A549 (cell line): ENCODE results near the gene RGS17. TPM values are rescaled to one million over a fixed set of nuclear protein-coding genes. Genes with fewer than 3 reads are reported as not detected.

Experiments
- ATAC-seq, 2 experiments: fragments of 200-7000 bp in 1 of 2; fragments of >200 bp in 1 of 2; cut with Nextera tagmentation in 1 of 2; cut with Tn5 transposase in 1 of 2; 3 replicates each; pipeline versions ENCODE4 v1.8.0 to v1.9.1; 2018 to 2020; ENCODE audit warnings: mild to moderate bottlenecking in 1 of 2, moderate library complexity in 1 of 2
- CTCF ChIA-PET: fragments of 300-600 bp; sonication (Branson Sonifier 250); formaldehyde crosslinking; extraction: SDS; loops from one replicate; lab custom pipeline; 2021; ENCODE audit warnings: antibody characterized with exemption, inconsistent platforms; lab: Yijun Ruan, JAX
- POLR2A ChIA-PET: fragments of 350-600 bp; formaldehyde crosslinking; extraction: SDS; loops from one replicate; lab custom pipeline; 2021; ENCODE audit warnings: antibody characterized with exemption, inconsistent platforms; lab: Yijun Ruan, JAX
- DNase-seq, 2 experiments: peaks; one replicate each; pipeline versions ENCODE4 v3.0.0 to v3.0.0-alpha.2; 2011 to 2016; ENCODE audit warnings: low read depth in 1 of 2, low spot score in 1 of 2
- FAIRE-seq: peaks from 2 replicates; lab custom pipeline; 2011; peaks lifted over from hg19 to GRCh38; lab: Jason Lieb, UNC
- H3K27ac ChIP-seq, 2 experiments: fragments of >200 bp; sonication (Bioruptor Twin); formaldehyde crosslinking; 3 replicates each; pipeline ENCODE4 v1.5.1; 2016 to 2017
- H3K4me1 ChIP-seq: fragments of >200 bp; sonication (Bioruptor Twin); formaldehyde crosslinking; 3 replicates; pipeline ENCODE4 v1.6.1; 2016
- H3K4me2 ChIP-seq: fragments of >200 bp; sonication (Bioruptor Twin); formaldehyde crosslinking; 3 replicates; pipeline ENCODE4 v1.6.1; 2016
- H3K4me3 ChIP-seq: fragments of >200 bp; sonication (Bioruptor Twin); formaldehyde crosslinking; 3 replicates; pipeline ENCODE4 v1.5.1; 2016
- H3K9me3 ChIP-seq: fragments of >200 bp; sonication (Bioruptor Twin); formaldehyde crosslinking; 3 replicates; pipeline ENCODE4 v1.6.1; 2016
- BCL3 ChIP-seq: fragments of >200 bp; sonication (Bioruptor Twin); formaldehyde crosslinking; IDR thresholded peaks from 3 replicates; pipeline ENCODE4 v1.6.1; 2016
- CBX8 ChIP-seq: fragments of 200-600 bp; sonication (generic); IDR thresholded peaks from 2 replicates; pipeline ENCODE4 v1.6.1; 2016
- GATA3 ChIP-seq: IDR thresholded peaks from 2 replicates; pipeline ENCODE4 v1.6.1; 2012; ENCODE audit warnings: borderline replicate concordance
- HES2 ChIP-seq: fragments of >200 bp; sonication (Bioruptor Twin); formaldehyde crosslinking; IDR thresholded peaks from 2 replicates; pipeline ENCODE4 v1.6.1; 2016
- HEYL ChIP-seq: fragments of 250-450 bp; sonication (Bioruptor Pico); IDR thresholded peaks from 2 replicates; pipeline ENCODE4 v1.8.0; 2021; ENCODE audit warnings: mild to moderate bottlenecking, moderate library complexity
- HOXA7 ChIP-seq: fragments of 250-450 bp; sonication (Bioruptor Pico); IDR thresholded peaks from 2 replicates; pipeline ENCODE4 v1.5.0; 2020; ENCODE audit warnings: mild to moderate bottlenecking, moderate library complexity
- NFE2L2 ChIP-seq: fragments of 150-350 bp; conservative IDR thresholded peaks from 2 replicates; pipeline ENCODE4 v1.6.1; 2014; ENCODE audit warnings: low read length
- NPAS2 ChIP-seq: fragments of 250-450 bp; sonication (Bioruptor Pico); IDR thresholded peaks from 2 replicates; pipeline ENCODE4 v1.8.0; 2022; ENCODE audit warnings: mild to moderate bottlenecking, moderate library complexity, borderline replicate concordance
- NR3C1 ChIP-seq: fragments of >200 bp; sonication (Bioruptor Twin); formaldehyde crosslinking; IDR thresholded peaks from 3 replicates; pipeline ENCODE4 v1.6.1; 2017
- RCOR1 ChIP-seq: fragments of 150-350 bp; IDR thresholded peaks from 2 replicates; pipeline ENCODE4 v1.6.1; 2014; ENCODE audit warnings: antibody characterized with exemption, low read length, low read depth
- TP53 ChIP-seq: fragments of 250-450 bp; sonication (Bioruptor Pico); IDR thresholded peaks from 2 replicates; pipeline ENCODE4 v1.5.0; 2021; ENCODE audit warnings: mild to moderate bottlenecking, moderate library complexity
- WGBS: methylation state at CpG from one replicate; pipeline ENCODE4 v1.1.6; 2017; ENCODE audit errors: missing lambda C conversion rate; 5-methylcytosine and 5-hydroxymethylcytosine counted together
- polyA plus RNA-seq, 4 experiments: library from polyadenylated mRNA; depleted of rRNA in 3 of 4; stranded (reverse); fragments of >200 nt; fragmentation: RNase III in 1 of 4; extraction: RNeasy Plus Mini Kit Qiagen cat#74134 plus additional on column Dnase treatment in 1 of 4; gene quantifications; 2 replicates in 3 of 4; 3 replicates in 1 of 4; pipeline ENCODE4 v1.2.3, GENCODE V29; 2011 to 2017
- TF ChIP-seq, protein P1 (sequence below): fragments of 150-350 bp; IDR thresholded peaks from 2 replicates; pipeline ENCODE4 v1.6.1; 2014; ENCODE audit warnings: low read depth, mild to moderate bottlenecking, low read length
- TF ChIP-seq, protein P2 (sequence below): IDR thresholded peaks from 2 replicates; pipeline ENCODE4 v1.6.1; 2012
- TF ChIP-seq, protein P3 (sequence below): IDR thresholded peaks from 2 replicates; pipeline ENCODE4 v1.6.1; 2012; ENCODE audit warnings: low read depth, borderline replicate concordance
- TF ChIP-seq, protein P4 (sequence below): fragments of >200 bp; sonication (Bioruptor Twin); formaldehyde crosslinking; IDR thresholded peaks from 3 replicates; pipeline ENCODE4 v1.5.1; 2016
- TF ChIP-seq, protein P5 (sequence below): fragments of 250-450 bp; sonication (Bioruptor Pico); IDR thresholded peaks from 2 replicates; pipeline ENCODE4 v1.5.0; 2021; ENCODE audit warnings: mild to moderate bottlenecking, moderate library complexity, borderline replicate concordance
- TF ChIP-seq, protein P6 (sequence below): IDR thresholded peaks from 2 replicates; pipeline ENCODE4 v1.6.1; 2012

RGS17 gene
- polyA plus RNA-seq, 2 of the 4 experiments (the other 2 are of a cell fraction), result 3.2 to 9.8 TPM

DNA sequence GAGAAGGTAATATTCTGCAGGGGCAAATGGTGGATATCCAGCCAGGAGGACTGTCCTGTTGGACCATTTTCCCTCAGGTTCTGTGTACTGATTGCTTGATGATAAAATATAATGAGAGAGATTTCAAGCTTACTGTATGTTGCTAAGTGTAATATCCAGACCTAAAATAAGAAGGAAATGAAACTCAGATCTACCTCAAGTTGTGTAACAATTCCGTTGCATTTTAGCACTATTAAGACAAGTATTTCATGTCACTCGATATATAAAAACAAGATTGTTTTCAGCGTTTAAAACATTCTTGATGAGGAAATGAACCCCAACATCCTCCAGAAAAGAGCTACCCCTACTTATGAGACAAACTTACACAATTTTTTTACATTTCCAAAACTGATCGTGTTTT lies 57.2 kb downstream of the RGS17 start:
- CTCF ChIA-PET, result no interaction called here
- H3K9me3 ChIP-seq, result no peaks in the 10 kb centered on the region
- DNase-seq (no peak), ATAC-seq (no peak), FAIRE-seq (no peak)
- H3K27ac ChIP-seq, result no peak overlapping the region
- POLR2A ChIA-PET, result no interaction called here
- WGBS, result 92% methylated on average over 4 of the region's 4 CpGs
- no peaks in the 10 kb centered on the region for H3K4me1 ChIP-seq
- H3K4me2 ChIP-seq, result no peak overlapping the region
- TF ChIP-seq, protein P1, sequence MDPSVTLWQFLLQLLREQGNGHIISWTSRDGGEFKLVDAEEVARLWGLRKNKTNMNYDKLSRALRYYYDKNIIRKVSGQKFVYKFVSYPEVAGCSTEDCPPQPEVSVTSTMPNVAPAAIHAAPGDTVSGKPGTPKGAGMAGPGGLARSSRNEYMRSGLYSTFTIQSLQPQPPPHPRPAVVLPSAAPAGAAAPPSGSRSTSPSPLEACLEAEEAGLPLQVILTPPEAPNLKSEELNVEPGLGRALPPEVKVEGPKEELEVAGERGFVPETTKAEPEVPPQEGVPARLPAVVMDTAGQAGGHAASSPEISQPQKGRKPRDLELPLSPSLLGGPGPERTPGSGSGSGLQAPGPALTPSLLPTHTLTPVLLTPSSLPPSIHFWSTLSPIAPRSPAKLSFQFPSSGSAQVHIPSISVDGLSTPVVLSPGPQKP, result no peak
- TF ChIP-seq GATA3, result no peak
- H3K4me3 ChIP-seq, result no peak overlapping the region

DNA sequence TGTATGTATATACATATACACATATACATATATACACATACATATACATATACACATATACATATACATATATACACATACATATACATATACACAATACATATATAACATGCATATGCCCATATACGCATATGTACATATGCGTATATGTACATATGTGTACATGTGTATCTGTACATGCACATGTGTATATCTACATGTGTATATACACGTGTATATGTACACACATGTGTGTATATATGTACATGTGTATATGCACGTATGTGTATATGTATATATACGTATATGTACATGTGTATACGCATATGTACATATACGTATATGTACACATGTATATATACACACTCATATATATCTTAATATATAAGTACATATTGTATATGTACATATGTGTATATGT lies 60.3 kb downstream of the RGS17 start:
- no peak for FAIRE-seq
- no peaks in the 10 kb centered on the region for H3K4me1 ChIP-seq
- ATAC-seq, result no peak
- 87% methylated on average over 7 of the region's 7 CpGs for WGBS
- no peak for DNase-seq
- H3K9me3 ChIP-seq, result no peaks in the 10 kb centered on the region
- CTCF ChIA-PET, result no interaction called here
- POLR2A ChIA-PET, result no interaction called here
- H3K27ac ChIP-seq, result no peak overlapping the region
- no peak for TF ChIP-seq HEYL (CRISPR knock-in tag)
- TF ChIP-seq, protein P2, sequence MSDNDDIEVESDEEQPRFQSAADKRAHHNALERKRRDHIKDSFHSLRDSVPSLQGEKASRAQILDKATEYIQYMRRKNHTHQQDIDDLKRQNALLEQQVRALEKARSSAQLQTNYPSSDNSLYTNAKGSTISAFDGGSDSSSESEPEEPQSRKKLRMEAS, result no peak
- TF ChIP-seq, protein P3, sequence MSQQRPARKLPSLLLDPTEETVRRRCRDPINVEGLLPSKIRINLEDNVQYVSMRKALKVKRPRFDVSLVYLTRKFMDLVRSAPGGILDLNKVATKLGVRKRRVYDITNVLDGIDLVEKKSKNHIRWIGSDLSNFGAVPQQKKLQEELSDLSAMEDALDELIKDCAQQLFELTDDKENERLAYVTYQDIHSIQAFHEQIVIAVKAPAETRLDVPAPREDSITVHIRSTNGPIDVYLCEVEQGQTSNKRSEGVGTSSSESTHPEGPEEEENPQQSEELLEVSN, result no peak
- TF ChIP-seq HES2, result no peak
- no peak for TF ChIP-seq RCOR1
- H3K4me2 ChIP-seq, result no peak overlapping the region
- H3K4me3 ChIP-seq, result no peak overlapping the region

DNA sequence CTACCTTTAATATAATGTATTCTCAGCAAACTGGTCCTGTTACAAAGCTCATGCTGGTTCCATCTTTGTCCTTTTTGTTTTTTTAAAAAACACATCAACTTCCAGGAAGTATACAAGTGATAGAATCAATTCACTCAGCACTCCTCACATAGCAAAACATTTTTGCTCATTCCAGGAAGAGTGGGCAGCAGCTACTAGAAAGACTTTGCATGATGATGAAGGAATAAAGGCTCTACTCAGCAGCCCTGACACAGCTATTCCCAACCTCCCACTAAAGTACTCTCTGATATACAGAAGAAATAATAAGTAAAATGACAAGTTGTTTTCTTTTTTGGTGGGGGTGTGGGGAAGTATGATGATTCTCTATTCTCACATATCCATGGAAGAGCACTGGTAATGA lies 61.2 kb downstream of the RGS17 start:
- no peaks in the 10 kb centered on the region for H3K4me1 ChIP-seq
- H3K4me3 ChIP-seq, result no peak overlapping the region
- TF ChIP-seq HOXA7, result no peak
- no peak for TF ChIP-seq NR3C1
- TF ChIP-seq BCL3, result no peak
- TF ChIP-seq, protein P4, sequence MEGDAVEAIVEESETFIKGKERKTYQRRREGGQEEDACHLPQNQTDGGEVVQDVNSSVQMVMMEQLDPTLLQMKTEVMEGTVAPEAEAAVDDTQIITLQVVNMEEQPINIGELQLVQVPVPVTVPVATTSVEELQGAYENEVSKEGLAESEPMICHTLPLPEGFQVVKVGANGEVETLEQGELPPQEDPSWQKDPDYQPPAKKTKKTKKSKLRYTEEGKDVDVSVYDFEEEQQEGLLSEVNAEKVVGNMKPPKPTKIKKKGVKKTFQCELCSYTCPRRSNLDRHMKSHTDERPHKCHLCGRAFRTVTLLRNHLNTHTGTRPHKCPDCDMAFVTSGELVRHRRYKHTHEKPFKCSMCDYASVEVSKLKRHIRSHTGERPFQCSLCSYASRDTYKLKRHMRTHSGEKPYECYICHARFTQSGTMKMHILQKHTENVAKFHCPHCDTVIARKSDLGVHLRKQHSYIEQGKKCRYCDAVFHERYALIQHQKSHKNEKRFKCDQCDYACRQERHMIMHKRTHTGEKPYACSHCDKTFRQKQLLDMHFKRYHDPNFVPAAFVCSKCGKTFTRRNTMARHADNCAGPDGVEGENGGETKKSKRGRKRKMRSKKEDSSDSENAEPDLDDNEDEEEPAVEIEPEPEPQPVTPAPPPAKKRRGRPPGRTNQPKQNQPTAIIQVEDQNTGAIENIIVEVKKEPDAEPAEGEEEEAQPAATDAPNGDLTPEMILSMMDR, result no peak
- TF ChIP-seq NPAS2 (CRISPR knock-in tag), result no peak
- TF ChIP-seq NFE2L2, result no peak
- no peak for TF ChIP-seq CBX8
- TF ChIP-seq TP53 (CRISPR knock-in tag), result no peak
- TF ChIP-seq, protein P5, sequence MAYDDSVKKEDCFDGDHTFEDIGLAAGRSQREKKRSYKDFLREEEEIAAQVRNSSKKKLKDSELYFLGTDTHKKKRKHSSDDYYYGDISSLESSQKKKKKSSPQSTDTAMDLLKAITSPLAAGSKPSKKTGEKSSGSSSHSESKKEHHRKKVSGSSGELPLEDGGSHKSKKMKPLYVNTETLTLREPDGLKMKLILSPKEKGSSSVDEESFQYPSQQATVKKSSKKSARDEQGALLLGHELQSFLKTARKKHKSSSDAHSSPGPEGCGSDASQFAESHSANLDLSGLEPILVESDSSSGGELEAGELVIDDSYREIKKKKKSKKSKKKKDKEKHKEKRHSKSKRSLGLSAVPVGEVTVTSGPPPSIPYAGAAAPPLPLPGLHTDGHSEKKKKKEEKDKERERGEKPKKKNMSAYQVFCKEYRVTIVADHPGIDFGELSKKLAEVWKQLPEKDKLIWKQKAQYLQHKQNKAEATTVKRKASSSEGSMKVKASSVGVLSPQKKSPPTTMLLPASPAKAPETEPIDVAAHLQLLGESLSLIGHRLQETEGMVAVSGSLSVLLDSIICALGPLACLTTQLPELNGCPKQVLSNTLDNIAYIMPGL (CRISPR knock-in tag), result no peak
- TF ChIP-seq, protein P6, sequence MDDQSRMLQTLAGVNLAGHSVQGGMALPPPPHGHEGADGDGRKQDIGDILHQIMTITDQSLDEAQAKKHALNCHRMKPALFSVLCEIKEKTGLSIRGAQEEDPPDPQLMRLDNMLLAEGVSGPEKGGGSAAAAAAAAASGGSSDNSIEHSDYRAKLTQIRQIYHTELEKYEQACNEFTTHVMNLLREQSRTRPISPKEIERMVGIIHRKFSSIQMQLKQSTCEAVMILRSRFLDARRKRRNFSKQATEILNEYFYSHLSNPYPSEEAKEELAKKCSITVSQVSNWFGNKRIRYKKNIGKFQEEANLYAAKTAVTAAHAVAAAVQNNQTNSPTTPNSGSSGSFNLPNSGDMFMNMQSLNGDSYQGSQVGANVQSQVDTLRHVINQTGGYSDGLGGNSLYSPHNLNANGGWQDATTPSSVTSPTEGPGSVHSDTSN, result no peak
- FAIRE-seq (no peak), DNase-seq (no peak), ATAC-seq (no peak)
- H3K27ac ChIP-seq, result no peak overlapping the region
- no peaks in the 10 kb centered on the region for H3K9me3 ChIP-seq
- ChIA-PET CTCF (interaction anchor here (0.7 kb wide), 1 partner anchor 516 kb away, joined by 3 read pairs; no protein-coding TSS in a partner anchor), POLR2A (no interaction called here)
- no peak overlapping the region for H3K4me2 ChIP-seq
